ENCODE results near the gene CPNE6. TPM values are rescaled to one million over a fixed set of nuclear protein-coding genes. Genes with fewer than 3 reads are reported as not detected.

CPNE6 gene
- not detected in 2 replicates for total RNA-seq

GRCh38 chr14:24071144-24071697 lies at the start of gene CPNE6:
CPNE6 (plus strand) TSS chr14:24071562; CDS start chr14:24072937, 1,375 bp downstream.

GRCh38 chr14:24051789-24052655 lies 19.3 kb upstream of the CPNE6 start, which contains the start of gene CARMIL3:
CARMIL3 (plus strand) TSS chr14:24052009; CDS start chr14:24052154, 145 bp downstream.

GRCh38 chr14:24093901-24094840 lies 22.8 kb downstream of the CPNE6 start, which contains the start of gene PCK2:
PCK2 (plus strand) TSS chr14:24094311; CDS start chr14:24094406, 95 bp downstream.

GRCh38 chr14:24114532-24115421 lies 43.4 kb downstream of the CPNE6 start, which contains the start of the genes DCAF11 and NRL:
DCAF11 (plus strand) TSS chr14:24114777; CDS start chr14:24115595, 818 bp downstream.
NRL (minus strand) TSS chr14:24114949; CDS start chr14:24082848, 32,101 bp downstream.

Other genes with a start within 250 kb of the CPNE6 start
- 30.2 and 31.8 TPM in 2 replicates for gene DHRS4, start 117.8 kb upstream of the CPNE6 start, total RNA-seq
- 6.8 and 8.4 TPM in 2 replicates for gene DHRS4L2, start 82.6 kb upstream of the CPNE6 start, total RNA-seq
- under 0.01 TPM in 1 of 2 replicates, not detected in the other for gene CARMIL3, start 19.6 kb upstream of the CPNE6 start, total RNA-seq
- 33.0 and 33.9 TPM in 2 replicates for gene PCK2, start 22.7 kb downstream of the CPNE6 start, total RNA-seq
- gene DCAF11, start 43.2 kb downstream of the CPNE6 start, total RNA-seq = 63.8 and 79.8 TPM in 2 replicates
- gene NRL, start 43.4 kb downstream of the CPNE6 start, total RNA-seq = 0.97 and 1.8 TPM in 2 replicates
- gene FITM1, start 59.1 kb downstream of the CPNE6 start, total RNA-seq = not detected in 2 replicates
- gene PSME1, start 64.6 kb downstream of the CPNE6 start, total RNA-seq = 114 and 128 TPM in 2 replicates
- gene EMC9, start 70.0 kb downstream of the CPNE6 start, total RNA-seq = 5.8 and 8.3 TPM in 2 replicates
- gene PSME2, start 75.0 kb downstream of the CPNE6 start, total RNA-seq = 59.1 and 63.8 TPM in 2 replicates
- 53.4 and 53.8 TPM in 2 replicates for gene RNF31, start 75.9 kb downstream of the CPNE6 start, total RNA-seq
- gene IRF9, start 89.7 kb downstream of the CPNE6 start, total RNA-seq = 136 and 154 TPM in 2 replicates
- 3.5 and 7.5 TPM in 2 replicates for gene REC8, start 100.5 kb downstream of the CPNE6 start, total RNA-seq
- 45.1 and 55.2 TPM in 2 replicates for gene IPO4, start 117.3 kb downstream of the CPNE6 start, total RNA-seq
- gene TM9SF1, start 123.9 kb downstream of the CPNE6 start, total RNA-seq = 76.5 and 83.1 TPM in 2 replicates
- 0.24 TPM in 1 of 2 replicates, not detected in the other for gene TSSK4, start 134.1 kb downstream of the CPNE6 start, total RNA-seq
- 19.1 and 25.4 TPM in 2 replicates for gene CHMP4A, start 141.9 kb downstream of the CPNE6 start, total RNA-seq
- gene MDP1, start 144.5 kb downstream of the CPNE6 start, total RNA-seq = 13.1 and 15.1 TPM in 2 replicates
- 48.7 and 73.2 TPM in 2 replicates for gene NEDD8, start 160.8 kb downstream of the CPNE6 start, total RNA-seq
- 67.0 and 74.5 TPM in 2 replicates for gene GMPR2, start 161.4 kb downstream of the CPNE6 start, total RNA-seq
- gene TINF2, start 171.1 kb downstream of the CPNE6 start, total RNA-seq = 68.9 and 75.8 TPM in 2 replicates
- gene TGM1, start 191.6 kb downstream of the CPNE6 start, total RNA-seq = 1.1 and 3.1 TPM in 2 replicates
- 26.1 and 28.4 TPM in 2 replicates for gene RABGGTA, start 200.0 kb downstream of the CPNE6 start, total RNA-seq
- 20.9 and 22.6 TPM in 2 replicates for gene DHRS1, start 228.2 kb downstream of the CPNE6 start, total RNA-seq
- gene NOP9, start 228.3 kb downstream of the CPNE6 start, total RNA-seq = 18.5 and 21.7 TPM in 2 replicates
- 3.2 and 3.6 TPM in 2 replicates for gene CIDEB, start 236.4 kb downstream of the CPNE6 start, total RNA-seq
- gene LTB4R2, start 238.6 kb downstream of the CPNE6 start, total RNA-seq = 6.7 and 7.5 TPM in 2 replicates
- gene LTB4R, start 239.9 kb downstream of the CPNE6 start, total RNA-seq = 1.3 and 2.6 TPM in 2 replicates